NB4 (cell line): ENCODE data around the gene SLC16A10.
"Not testable (repeated sequence)": the region's sequence is repeated elsewhere in the genome, so short reads cannot be mapped to it uniquely, and the experiment has no call there.

Experiments used
- DNase-seq: peaks from one replicate; pipeline ENCODE4 v3.0.0; 2010; ENCODE audit warnings: low read depth
- H3K4me3 ChIP-seq: one replicate; pipeline ENCODE4 v1.5.1; 2011; ENCODE audit warnings: mild to moderate bottlenecking, low read depth, low read length, moderate library complexity
- MYC ChIP-seq: IDR thresholded peaks from 2 replicates; pipeline ENCODE4 v1.6.1; 2011; ENCODE audit warnings: low read depth, low read length
- POLR2A ChIP-seq: IDR thresholded peaks from 2 replicates; pipeline ENCODE4 v1.6.1; 2011; ENCODE audit warnings: mild to moderate bottlenecking; ENCODE audit not compliant: insufficient read length; ENCODE audit errors: extremely low read depth
- TF ChIP-seq, protein P1 (sequence below): IDR thresholded peaks from one replicate; pipeline ENCODE4 v1.5.1; 2012; ENCODE audit warnings: low read depth, low read length
- TF ChIP-seq, protein P2 (sequence below): IDR thresholded peaks from 2 replicates; pipeline ENCODE4 v1.6.1; 2011; ENCODE audit warnings: low read depth, low read length

SLC16A10 gene

DNA sequence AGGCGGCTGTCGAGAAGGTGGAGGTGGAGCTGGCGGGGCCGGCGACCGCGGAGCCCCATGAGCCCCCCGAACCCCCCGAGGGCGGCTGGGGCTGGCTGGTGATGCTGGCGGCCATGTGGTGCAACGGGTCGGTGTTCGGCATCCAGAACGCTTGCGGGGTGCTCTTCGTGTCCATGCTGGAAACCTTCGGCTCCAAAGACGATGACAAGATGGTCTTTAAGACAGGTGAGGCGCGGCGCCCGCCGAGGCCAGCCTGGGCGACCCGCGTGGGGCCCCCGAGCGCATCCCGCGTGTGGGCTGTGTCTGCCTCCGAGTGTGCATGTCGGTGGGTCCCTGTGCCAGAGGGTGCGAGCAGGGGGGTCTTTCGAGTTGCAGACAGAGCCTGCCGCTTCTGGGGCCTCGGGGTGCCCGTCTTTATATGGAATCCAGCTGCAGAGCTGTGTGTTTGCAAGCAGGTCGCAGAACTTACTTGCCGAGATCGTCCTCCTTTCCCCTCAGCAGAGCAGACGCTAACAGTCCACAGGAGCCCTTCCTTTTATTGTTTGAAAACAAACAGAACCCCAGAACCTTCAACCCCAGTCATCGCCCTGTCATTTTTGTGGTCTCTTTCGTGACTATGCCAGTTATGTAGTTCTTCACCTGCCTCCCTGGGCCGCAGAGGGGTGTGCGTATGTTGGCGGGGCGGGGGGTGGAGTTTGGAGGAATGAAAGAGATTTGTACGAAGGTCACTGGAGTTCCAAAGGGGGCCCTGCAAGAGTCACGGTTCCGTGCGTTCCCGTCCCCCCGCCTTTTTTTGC lies 766 bp downstream of the SLC16A10 start:
- TF ChIP-seq, protein P1, sequence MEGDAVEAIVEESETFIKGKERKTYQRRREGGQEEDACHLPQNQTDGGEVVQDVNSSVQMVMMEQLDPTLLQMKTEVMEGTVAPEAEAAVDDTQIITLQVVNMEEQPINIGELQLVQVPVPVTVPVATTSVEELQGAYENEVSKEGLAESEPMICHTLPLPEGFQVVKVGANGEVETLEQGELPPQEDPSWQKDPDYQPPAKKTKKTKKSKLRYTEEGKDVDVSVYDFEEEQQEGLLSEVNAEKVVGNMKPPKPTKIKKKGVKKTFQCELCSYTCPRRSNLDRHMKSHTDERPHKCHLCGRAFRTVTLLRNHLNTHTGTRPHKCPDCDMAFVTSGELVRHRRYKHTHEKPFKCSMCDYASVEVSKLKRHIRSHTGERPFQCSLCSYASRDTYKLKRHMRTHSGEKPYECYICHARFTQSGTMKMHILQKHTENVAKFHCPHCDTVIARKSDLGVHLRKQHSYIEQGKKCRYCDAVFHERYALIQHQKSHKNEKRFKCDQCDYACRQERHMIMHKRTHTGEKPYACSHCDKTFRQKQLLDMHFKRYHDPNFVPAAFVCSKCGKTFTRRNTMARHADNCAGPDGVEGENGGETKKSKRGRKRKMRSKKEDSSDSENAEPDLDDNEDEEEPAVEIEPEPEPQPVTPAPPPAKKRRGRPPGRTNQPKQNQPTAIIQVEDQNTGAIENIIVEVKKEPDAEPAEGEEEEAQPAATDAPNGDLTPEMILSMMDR: no peak
- TF ChIP-seq, protein P2, sequence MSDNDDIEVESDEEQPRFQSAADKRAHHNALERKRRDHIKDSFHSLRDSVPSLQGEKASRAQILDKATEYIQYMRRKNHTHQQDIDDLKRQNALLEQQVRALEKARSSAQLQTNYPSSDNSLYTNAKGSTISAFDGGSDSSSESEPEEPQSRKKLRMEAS: no peak
- TF ChIP-seq POLR2A (no peak), MYC (peak; percentile 16; the same call in 1 of the 2 replicates)
- H3K4me3 ChIP-seq: peak overlapping the region; percentile 59
- peak; percentile 61 for DNase-seq

DNA sequence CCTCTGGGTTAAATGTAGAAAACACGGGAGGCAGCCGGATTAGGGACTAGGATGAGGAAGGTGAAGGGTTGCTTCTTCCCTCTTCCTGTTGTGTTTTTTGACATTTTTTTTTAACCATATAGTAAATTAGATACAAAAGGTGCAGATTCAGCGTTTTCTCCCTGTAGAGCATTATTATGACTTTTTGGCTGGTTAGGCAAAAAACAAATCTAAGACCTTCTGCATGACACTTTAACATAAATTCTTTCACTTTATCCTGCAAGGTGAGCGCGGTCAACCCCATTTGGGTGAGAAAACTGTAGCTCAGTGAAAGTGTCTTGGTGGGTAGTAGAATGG lies 1.3 kb downstream of the SLC16A10 start:
- peak overlapping the region; percentile 59 for H3K4me3 ChIP-seq
- TF ChIP-seq, protein P1: no peak
- TF ChIP-seq, protein P2: no peak
- TF ChIP-seq POLR2A (no peak), MYC (no peak)
- DNase-seq: no peak

DNA sequence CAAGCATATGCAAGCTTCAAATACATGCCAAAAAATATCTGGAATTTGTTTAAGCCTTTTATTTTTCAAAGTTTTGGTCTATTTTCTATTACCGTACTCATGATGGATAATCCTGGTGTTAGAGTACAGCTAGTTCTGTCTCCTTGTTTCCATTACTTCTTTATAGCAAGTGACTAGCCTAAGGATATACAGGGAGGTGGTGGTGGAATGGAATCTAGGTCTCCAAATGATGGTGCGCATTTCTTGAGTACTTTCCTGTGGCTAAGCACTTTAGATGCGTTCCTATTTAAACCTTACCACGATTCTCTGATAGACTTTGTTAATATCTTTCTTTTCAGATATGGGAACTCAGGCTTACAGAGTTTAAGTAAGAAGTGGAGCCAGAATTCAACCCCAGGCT lies 3.5 kb downstream of the SLC16A10 start:
- no peak overlapping the region for H3K4me3 ChIP-seq
- TF ChIP-seq, protein P2: no peak
- TF ChIP-seq MYC (no peak), POLR2A (no peak)
- TF ChIP-seq, protein P1: no peak
- DNase-seq: no peak

DNA sequence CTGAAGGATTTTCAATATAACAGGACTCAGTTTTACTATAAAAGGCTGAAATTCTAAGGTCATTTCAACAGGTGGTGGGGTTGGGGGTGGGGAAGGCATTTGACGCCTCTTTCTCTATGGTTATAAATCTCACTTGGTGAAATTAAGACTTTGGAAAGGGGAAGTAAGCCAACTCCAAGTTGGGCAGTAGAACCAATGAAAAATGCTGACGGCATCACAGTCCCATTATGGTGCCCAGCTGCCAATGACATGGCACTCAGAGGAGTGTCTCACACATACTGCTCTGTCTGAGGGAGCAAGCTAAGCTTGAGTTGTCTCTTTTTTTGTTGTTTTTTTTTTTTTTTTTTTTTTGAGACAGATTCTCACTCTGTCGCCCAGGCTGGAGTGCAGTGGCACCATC lies 4.7 kb downstream of the SLC16A10 start:
- TF ChIP-seq POLR2A (no peak), MYC (no peak)
- TF ChIP-seq, protein P1: no peak
- TF ChIP-seq, protein P2: no peak
- DNase-seq: peak; percentile 14
- H3K4me3 ChIP-seq: no peak overlapping the region

DNA sequence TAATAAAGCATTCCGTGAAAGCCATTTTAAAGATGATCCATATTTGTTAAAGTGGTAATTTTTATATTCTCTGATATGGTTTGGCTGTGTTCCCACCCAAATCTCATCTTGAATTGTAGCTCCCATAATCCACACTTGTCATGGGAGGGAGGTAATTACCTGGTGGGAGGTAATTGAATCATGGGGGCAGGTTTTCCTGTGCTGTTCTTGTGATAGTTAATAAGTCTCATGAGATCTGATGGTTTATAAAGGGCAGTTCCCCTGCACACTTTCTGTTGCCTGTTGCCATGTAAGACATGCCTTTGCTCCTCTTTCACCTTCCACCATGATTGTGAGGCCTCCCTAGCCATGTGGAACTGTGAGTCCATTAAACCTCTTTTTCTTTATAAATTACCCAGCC lies 8.2 kb downstream of the SLC16A10 start:
- not testable (repeated sequence) for DNase-seq, H3K4me3 ChIP-seq

DNA sequence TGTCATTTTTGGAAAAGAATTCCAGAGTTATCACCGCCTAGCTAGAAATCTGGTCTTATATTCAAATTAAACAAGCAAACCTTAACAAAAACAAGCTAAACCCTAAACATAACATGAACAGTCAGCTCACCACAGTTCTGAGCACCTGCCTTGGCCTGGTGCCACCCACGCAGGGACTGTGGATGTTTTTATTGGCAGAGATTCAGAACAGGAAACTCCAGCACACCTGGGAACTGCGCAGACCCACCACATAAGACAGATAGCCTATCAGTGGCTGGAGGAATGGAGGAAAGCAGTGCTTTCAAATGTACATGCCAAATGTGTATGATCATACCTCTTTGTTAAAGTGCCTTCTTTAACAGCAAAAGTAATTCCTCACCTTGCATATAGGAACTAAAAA lies 8.9 kb downstream of the SLC16A10 start:
- H3K4me3 ChIP-seq: no peak overlapping the region
- no peak for DNase-seq
- TF ChIP-seq MYC (no peak), POLR2A (no peak)
- TF ChIP-seq, protein P1: no peak
- TF ChIP-seq, protein P2: no peak
